ENCODE data around the gene KCNJ10.

GRCh38 chr1:160083968-160084770 lies 14.2 kb upstream of the KCNJ10 start:
- TF ChIP-seq CTCF (optimal IDR thresholded peaks at IDR 0.05 in 1 of 3, IDR thresholded peaks at IDR 0.05 in 1 of 3, conservative IDR thresholded peaks at IDR 0.05 in 1 of 3; ENCODE audit: extremely low read depth in 1 of 3, insufficient read depth in 2 of 3, low read length in 3 of 3) (peak; percentile 73 to 97 (median 93)), EZH2 (IDR thresholded peaks at IDR 0.05; ENCODE audit: low read length) (no peak)

Data from keratinocyte (primary cell).